ENCODE data around the gene CDRT4.
"Not testable (repeated sequence)": the region's sequence is repeated elsewhere in the genome, so short reads cannot be mapped to it uniquely, and the experiment has no call there.

Gene CDRT4

DNA sequence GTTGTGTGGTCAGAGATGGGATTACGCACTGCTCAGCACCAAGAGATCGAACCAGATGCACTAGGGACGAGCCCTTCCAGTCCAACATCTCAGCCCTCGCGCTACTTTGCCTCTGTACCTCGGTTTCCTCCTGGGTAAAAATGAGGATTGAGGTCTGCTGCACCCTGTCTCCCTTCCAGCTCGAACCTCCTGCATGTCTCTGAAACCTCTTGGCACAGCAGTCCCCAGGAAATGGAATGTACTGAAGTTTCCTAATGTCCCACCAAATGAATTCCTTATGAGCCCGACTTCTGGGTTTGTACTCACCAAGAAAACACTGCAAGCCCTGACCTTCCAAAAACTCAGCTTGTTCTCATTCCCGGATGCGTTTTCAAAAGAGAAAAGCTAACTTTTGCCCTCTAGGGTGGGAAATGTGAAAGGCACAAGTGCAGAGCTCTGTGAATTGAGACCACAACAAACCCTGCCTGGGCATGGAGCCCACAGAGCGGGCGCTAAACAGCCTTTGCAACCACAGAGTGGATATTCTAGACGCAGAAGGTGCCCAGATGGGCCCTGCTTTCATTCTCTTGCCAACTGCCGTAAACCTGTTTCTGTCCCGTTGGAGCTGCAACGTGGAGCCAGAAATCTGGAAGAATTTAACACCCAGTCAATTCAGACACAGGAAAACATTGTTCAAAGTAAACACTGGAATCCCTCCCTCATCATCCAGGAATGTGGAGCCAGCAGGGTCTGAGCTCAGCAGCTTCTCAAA is 10.3 kb downstream of the CDRT4 start:
- no peak for FAIRE-seq

DNA sequence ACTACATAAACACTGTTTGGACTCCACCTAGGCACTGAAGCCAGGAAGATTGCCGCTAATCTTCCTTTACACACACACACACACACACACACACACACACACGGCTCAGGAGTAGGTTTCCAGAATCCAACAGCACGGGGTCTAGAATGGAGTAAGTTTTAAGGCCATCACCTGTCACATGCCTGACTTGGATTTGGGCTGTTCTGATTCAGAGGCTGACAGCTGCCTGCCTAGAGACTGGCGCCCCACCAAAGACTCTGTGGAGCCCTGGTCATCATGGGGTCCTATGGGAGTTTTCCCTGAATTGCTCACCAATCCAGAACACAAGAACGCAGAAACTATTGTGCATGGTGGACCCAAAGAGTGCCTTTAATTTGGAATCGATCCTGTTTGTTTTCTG is 10.9 kb downstream of the CDRT4 start:
- no peak for FAIRE-seq

DNA sequence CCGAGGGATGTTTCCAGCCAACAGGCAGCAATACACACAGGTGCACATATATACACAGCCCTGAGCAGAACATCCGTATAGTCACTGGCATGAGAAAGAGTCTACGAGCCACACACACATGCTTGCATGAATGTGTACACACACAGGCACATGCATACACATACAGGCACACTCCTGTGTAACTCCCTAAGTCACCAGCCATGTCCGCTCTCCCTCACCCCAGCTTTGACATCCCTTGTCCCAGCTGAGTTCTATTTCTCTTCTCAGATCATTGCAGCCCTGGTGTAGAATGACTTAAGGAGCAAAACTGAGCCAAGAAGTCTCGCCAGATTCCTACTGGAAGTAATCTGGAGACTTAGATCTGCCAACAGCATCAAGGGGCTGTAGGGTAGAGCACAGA is 13.1 kb downstream of the CDRT4 start:
- no peak for FAIRE-seq

DNA sequence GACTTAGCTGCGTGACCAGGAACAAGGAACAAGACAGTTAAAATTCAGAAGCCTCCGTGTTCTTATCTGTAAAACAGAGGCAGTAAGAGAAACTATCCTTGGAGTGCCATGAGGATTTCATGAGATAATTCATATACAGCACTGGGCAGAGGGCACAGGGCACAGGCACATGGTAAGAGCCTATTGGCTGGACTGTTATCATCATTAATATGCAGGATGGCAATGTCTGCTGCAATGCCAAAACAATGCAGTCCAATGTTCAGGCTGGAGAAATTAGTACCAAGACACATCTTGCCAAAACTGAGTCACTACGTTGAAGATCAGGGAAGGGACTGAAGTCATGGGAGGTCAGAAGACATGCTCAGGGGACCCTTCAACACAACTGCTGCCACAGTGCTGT is 13.6 kb downstream of the CDRT4 start:
- FAIRE-seq: no peak

DNA sequence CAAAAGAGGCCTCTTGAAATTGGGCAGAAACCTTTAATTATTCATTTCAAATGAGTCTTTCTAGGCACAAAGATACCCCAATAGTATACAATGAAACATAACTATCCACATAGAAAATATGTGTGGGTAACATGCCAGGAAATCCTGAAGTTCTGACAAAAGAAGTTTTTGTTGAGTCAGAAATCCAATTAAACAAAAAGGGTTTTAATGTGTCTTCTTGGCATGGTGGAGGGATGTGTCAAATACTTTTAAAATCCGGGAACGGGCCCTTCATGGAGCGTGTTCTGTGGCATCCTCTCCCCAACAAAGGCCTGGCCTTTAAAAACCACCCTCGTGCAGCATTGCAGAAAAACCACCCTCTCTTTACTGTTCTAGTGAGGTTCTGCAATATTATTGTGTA is 14.2 kb downstream of the CDRT4 start:
- no peak for FAIRE-seq

DNA sequence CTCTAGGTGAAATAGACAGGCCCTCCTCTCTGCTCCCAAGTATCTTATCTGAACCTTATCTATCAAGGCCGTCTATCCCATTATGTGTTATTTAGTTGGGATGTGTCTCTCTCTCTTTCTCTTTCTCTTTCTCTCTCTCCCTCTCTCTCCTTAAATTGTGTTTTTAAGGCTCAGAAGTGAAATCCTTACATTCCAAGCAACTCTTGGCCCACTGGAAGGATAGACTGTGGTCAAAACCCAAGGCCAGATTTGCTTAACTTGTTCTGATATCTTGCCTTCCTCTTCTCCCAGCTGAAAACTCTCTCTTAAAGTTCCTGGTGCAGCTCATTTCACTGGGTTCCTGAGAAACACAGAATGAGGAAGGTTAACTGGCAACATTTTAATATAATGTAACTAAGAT is 14.7 kb downstream of the CDRT4 start:
- FAIRE-seq: no peak

DNA sequence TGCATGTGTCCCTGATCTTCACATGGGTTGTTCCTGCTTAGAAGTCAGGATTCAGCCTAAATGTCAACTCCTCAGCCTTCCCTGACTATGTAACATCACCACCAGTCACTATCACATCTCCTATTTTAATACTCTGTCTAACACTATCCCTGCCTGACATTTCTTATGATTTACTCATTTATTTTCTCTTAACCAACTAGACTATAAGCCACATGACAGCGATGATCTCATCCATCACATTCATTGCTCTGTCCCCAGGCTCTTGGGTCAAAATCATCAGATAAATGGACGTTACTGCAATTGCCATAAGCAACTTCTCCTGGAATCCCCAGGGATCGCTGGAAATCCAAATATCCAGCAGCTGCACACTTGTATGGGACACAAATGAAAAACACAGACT is 15.7 kb downstream of the CDRT4 start:
- FAIRE-seq: no peak

DNA sequence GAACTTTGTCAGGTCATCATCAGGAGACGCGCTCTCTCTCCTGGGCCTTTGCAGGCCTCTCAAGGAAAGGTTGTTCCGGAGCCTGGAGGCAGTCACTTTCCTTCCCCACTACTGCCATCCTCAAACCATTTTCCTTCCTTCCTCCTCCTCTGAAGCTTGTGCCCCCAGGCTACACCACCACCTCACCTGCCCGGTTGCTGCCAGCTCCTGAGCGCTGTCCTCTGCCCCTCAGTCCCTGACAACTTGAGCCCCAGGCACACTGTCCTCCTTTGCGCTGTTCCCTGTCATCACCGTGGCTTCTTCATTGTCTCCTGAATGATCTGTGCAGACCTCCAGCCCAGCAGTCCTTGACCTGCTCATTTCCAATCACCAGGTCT is 18.9 kb downstream of the CDRT4 start:
- no peak for FAIRE-seq

DNA sequence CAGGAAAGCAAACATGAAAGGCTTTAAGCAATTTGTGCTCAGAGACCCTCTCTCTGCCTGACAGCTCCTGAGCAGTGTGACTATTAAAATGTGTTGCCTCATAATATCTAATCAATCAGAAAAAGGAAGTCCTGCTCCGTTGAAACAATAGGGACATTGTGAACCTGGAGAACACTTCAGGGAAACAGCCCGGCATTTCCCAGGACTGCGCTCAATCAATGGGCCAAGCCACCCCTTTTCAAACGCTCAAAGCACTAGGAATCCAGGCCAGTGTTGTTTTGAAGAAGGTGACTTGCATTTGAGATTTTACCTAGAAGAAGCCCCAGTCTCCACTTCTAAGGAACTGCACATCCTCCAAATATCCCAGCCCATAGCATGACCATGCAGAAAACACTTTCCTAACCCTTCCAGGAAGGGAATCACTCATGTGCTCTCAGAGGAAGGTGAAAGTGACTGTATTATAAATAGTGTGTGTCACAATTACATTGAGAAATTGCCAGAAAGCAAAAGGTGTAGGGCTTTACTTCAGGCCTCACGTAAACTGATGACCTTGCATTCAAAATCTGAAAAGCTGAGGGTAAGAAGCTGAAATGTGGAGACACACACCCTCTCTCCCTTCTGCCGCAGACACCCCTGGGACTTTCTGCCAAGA is 19.4 kb downstream of the CDRT4 start:
- FAIRE-seq: no peak

DNA sequence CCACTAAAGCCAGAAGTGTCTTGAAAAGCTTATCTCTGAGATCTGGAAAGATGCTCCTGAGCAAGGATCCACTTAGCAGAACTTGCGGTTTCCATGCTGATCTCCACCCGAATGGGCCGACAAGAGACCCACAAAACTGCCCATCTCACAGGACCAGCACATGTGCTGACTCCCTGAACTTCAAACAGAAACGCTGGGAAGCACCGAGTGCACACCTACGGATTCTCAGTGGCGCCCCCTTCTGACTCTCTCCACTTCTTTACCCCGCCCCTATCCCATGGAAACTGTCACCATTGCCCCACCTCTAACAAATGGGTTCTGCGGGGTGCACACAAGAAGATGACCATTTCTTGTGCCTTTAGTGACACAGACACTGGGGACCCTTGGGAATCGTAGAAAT is 21.4 kb downstream of the CDRT4 start:
- FAIRE-seq: no peak

DNA sequence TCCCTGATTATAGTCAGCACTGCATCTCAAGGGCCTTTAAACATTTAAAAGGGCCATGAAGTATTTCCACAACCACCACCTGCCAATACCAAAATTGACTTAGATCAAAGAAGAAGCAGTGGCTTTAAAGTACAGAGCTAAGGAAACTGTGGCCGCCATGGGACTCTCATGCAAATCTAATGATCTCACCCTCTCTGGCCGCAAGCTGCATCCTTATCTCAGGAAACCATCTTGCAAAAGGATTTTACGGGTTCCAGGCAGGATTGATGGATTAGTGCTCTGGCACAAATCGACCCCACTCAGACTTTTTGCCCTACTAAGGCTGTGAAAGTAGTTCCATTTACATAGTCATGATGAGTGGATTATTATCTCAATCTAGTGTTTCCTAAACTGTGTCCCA is 22.6 kb downstream of the CDRT4 start:
- no peak for FAIRE-seq

DNA sequence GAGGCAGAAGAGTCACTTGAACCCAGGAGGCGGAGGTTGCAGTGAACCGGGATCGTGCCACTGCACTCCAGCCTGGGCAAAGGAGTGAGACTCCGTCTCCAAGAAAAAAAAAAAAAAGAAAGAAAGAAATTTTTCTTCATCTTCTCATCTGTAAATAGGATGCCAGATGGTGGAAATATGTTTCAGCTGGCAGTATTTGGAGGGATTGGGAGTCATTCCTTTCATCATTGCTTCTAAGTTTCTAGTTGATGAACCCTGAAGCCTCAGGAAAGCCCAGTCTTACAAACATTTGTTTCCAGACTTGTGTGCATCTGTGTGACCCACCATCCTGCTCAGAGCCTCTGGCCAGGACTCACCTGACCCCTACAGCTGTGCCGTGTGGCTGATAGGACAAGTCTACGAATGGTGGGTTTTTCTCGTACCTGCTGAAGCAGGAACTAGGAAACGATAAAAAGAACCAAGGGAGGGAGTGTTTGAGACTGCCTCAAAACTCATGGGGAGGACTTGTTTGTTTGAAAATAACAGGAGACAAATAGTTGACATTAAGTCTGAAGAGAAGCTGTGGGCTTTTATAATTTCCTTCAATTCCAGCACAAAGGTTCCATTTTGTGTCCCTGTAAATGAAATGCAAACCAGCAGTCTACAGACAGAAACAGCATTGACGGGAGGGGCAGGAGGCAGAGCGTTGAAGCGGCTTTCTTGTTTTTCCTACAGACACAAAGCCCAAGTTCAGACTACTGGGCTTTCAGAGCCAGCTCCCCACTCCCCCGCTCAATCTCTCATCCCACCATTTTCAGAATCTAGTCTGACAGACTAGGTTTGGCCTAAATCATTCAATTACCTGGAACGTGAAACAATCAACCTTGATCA is 24.9 kb downstream of the CDRT4 start:
- FAIRE-seq: no peak

DNA sequence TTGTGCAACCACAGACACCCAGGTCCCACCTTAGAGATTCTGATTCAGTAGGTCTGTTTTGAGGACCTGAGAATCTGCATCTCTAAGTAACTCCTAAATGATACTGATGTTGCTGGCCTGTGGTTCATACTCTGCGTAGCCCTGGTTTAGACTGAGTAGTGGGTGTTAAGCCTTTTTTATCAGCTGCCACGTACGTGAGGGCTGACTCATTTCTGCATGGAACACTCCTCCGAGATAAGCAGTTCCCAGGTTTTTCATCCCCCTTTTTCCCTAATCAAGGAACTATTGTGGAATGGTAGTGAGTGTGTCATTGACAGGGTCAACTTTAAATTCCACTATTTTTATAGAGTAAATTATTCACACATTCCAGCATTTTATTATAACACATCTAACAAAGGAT is 26.1 kb downstream of the CDRT4 start:
- FAIRE-seq: no peak

DNA sequence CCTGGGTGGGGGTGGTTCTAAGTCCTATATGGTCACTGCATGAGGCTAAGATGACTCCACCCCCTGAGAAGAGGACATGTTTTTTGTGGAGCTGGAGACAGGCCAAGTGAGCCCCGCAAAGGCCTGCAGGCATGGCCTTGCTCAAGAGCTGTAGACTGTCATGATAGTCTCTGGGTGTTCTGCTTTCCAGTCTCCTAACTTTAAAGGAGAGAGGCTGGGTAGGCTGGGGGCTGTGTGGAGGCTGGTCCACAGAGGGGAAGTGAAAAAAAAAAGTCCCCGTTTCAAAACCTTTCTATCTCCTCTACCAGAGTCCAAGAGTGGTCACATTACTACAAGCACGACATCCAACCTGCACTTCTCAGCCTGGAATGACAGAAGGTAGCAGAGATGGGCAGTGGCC is 27.1 kb downstream of the CDRT4 start:
- no peak for FAIRE-seq

DNA sequence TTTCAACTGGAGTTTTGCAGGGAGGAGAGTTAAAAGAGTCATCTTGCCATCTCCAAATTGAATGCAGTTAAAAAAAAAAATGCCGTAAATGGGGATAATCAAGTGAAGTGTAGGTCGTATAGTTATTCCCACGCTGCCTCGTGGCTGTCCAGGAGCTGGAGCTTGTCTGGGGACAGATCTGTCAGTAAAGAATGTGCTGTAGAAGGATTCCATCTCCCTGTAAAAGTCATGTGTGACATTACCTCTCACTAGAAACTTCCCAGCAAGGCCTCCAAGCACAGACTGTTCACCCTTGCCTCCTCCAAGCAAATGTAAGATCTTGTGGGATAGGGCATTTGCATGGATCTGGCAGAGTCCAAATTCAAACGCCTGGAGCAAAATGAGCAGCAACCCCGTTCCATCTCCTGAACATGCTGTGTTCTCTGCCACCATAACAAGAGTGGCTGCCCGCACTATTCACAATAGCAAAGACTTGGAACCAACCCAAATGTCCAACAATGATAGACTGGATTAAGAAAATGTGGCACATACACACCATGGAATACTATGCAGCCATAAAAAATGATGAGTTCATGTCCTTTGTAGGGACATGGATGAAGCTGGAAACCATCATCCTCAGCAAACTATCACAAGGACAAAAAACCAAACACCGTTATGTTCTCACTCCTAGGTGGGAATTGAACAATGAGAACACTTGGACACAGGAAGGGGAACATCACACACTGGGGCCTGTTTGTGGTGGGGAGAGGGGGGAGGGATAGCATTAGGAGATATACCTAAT is 28.0 kb downstream of the CDRT4 start:
- FAIRE-seq: not testable (repeated sequence)

DNA sequence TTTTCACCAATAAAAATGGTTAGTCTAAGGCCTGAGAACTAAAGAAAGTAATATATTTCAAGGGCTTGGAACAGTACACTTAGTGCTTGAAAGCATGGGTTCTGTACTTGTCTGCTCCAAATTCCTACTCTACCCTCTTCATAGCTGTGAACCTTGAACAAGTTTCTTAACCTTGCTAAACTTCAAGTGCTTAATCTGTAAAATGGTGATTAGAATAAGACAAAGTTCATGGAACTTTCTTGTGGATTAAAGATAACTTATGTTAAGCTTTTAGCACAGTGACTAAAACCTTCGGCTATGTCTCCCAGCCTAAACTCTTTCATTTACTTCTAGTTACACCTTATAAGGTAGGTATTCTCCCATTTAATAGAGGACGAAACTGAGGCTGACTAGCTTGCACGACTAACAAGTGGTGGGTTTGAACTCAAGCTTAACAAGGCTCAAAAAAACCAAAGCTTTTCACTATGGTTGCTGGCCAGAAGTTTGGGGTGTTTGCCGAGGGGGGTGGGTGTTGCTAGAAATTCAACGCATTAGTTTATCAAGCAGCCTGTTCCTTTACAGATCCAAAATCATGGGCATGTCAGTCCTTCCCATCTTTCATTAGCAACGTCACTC is 28.8 kb downstream of the CDRT4 start:
- FAIRE-seq: no peak

DNA sequence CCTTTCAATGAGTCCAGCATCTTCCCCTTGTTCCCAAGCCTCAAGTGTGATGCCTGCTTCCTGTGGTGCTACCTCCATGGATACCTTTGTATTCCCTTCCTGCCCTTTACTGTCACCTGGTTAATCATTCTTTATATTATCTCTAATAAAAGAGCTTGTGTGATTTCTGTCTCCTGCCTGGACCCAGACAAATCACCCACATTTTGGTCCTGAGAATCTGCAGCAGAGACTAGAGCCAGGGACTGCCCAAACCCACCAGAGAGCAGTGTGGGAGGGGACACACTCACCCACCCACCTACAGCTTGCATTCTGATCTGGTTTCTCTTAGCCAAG is 30.2 kb downstream of the CDRT4 start:
- FAIRE-seq: no peak

DNA sequence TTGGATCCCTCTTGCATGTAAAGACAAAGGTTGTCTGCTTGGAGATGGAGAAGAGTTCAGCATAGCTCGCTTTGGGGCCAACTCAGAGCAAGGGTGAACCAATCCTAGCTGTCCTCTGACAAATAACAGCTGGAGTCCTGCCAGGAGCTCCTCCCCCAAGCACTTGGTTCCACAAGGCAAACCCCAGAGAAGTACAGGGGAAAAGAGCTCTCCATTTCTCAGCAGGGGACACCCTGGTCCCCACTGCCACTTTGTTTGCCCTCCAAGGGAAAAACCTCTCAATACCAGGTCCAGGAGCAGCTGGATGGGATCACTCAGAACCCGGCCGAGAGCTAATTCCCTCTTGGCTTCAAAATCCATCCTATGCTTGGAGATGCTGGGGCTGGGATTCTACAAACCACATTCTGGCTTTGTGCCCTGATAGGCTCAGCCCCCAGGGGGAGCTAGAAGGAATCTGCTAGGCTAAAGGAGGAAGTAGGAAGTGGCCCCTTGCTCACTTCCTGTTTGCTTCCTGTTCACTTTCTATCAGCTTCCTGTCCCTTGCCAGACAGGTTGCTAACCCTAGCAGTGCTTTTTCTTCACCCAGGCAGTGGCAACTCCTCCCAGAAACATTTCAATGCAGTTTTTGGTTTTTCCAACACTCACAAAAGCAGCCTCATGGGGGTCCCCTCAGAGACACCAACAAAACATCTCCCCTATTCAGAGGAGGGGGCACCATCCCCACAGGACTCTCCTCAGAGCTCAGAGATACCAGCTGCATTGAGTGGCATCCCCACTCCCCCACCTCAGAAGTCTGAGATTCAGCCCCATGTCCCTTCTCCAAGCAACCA is 30.7 kb downstream of the CDRT4 start:
- no peak for FAIRE-seq

DNA sequence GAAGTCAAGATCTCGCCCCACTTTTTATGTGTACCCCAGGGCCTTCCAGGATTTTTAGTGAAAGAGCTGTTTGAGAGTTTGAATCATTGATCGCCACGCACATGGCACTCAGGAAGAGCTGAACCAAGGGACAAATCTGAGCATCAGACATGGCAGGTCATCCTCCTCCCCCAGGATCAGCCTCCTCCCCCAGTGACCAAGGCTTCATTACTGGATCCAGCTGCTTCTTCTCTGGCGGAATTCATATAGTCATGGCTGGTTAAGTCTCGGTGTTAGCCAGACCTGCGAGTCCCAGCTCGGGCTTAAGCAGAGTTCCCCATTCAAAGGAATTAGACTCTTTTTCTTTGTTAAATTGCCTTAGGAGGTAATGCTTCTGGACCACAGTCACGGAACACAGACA is 32.5 kb downstream of the CDRT4 start:
- no peak for FAIRE-seq

DNA sequence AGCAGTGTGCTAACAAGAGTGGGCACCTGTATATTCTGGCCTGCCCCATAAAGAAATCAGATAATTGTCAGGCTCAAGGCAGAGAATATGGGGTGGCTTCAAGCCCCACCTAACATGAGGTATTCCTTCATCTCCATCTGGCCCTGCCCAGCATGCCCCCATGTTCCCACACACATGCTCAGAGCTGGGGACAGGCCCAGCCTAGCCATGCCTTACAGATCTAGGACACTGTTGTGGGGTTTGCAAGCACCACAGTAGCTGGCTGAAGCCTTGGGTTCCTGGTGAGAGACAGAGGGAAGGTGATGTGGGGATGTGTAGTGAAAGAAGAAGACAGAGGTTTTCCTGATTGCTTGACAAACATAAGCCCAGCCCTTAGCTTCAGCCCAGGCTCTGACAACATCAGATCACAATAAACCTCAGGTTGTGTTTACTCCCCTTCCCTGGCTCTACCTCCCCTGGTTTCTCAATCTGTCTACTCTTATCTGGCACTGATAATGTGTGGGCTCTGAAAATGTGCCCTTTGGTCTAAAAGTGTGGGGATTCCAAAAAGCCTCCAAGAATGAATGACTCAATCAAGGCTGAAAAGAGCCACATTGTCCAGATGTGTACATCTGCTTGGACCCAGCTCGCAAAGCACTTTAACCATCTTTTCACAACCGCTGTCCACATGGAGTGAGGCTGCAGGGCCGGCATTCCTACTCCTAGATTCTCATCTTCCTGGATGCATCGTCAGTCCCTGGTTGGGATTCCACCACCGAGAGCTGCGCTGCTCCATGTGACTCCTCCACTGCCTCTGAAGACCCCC is 34.4 kb downstream of the CDRT4 start:
- FAIRE-seq: no peak

DNA sequence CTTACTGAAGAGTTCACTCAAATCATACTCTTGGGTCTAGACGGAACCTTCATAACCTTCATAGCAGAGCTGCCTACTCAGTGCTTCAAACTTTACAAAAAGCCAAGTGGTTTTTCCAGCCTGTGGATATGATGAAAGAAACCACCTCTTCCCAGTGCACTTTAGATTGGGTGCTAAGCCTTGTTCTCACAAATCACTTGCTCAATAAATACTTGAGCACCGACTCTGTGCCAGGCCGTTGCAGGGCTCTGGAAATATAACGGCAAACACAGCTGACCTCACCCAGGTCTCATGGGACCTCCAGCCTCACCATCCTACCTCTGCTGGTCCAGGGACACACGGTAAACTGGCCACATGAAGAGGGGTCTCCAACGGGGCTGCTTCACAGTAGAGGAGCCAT is 35.7 kb downstream of the CDRT4 start:
- FAIRE-seq: no peak

Data from G401.6 (cell line).